Measurements from ENCODE around the gene MCMBP.
"Not testable (repeated sequence)": the region's sequence is repeated elsewhere in the genome, so short reads cannot be mapped to it uniquely, and the experiment has no call there.

Gene MCMBP

DNA sequence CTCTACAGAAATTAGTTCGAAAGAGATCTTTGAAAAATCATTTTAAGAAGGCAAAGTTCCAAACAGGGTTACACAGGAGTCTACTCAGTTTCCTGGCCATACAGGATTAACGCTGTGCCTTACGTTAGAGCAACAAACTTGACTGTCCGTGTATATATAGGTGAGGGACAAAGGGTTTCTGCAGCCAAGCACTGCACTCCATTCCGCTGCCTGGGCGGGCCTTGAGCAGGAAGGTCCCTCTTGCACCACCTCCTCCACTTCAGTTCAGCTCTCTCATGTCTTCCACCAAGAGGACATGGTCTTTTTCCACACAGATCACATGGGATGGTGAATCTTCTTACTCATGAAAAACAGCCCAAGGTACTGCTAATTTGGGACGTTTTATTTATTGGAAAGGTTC is 43.2 kb downstream of the MCMBP start:
- DNase-seq (ENCODE audit: low read depth): no peak

DNA sequence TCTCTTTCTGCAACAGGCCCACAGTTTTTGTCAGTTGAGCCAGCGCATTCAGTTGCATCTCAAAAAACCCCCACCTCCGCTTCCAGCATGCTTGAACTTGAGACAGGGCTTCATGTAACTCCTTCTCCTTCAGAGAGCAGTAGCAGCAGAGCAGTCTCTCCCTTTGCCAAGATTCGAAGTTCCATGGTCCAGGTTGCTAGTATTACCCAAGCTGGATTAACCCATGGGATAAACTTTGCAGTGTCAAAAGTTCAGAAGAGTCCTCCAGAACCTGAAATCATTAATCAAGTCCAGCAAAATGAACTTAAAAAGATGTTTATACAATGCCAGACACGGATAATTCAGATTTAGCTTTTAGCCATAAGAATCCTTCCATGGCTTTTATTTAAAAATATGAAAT is 45.2 kb downstream of the MCMBP start:
- no peak for DNase-seq (ENCODE audit: low read depth)

DNA sequence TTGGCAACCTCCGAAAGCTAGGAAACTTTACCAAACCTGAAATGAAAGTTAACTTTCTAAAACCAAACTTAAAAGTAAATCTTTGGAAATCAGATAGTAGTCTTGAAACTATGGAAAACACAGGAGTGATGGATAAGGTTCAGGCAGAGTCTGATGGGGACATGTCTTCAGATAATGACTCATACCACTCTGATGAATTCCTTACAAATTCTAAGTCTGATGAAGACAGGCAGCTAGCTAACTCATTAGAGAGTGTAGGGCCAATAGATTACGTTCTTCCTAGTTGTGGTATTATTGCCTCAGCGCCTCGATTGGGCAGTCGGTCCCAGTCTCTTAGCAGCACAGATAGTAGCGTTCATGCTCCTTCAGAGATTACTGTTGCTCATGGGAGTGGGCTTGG is 45.9 kb downstream of the MCMBP start:
- DNase-seq (ENCODE audit: low read depth): no peak

DNA sequence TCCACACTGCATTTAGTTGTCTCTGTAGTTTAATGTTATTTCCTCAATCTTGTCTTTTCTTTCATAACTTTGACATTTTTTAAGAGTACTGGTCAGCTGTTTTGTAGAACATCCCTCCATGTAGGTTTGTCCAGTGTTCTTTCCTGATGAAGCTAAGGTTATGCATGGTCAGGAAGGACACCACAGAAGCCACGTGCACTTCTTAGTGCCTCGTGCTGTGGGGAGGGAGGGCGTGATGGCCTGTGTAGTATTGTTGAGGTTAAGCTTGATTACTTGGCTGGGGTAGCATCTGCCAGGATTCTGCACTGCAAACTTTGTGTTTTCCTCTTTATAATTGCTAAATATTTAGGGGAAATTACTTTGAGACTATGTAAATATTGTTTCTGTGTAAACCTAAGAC is 48.3 kb downstream of the MCMBP start:
- no peak for DNase-seq (ENCODE audit: low read depth)

DNA sequence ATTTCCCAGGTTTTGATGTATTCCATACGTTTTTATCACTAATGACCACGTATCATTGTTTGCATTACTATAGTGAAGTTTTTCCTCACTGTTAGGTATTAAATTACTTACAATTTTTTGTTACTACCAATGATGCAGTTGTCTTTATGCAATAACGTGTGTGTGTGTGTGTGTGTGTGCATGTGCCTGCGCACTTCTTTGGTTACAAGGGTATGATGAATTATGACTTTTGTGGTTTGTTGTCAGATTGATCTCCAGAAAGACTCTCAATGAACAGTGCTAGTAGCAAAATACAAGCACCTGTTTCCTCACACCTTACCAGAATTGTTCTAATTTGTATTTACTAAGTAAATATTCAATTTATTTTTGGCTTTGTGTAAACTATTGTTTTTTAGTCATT is 51.5 kb downstream of the MCMBP start:
- DNase-seq (ENCODE audit: low read depth): no peak

DNA sequence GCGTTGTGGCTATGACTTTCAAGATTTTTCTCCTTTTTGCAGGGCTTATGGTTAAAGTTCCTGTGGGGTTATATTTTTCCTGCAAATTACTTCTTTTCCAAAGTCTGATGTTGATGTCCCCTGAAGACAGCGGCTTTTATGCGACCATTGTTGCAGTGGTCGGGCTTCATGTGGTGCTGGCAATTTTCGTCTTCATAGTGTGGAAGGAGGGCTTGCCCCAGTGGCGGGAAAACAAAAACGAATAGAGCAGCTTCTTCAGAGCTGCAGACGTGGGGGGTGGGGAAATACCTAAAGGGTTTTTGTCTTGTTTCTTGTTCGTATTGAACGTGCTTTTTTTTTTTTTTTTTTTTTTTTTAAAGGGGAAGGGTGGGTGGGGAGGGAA is 53.8 kb downstream of the MCMBP start:
- DNase-seq (ENCODE audit: low read depth): no peak

DNA sequence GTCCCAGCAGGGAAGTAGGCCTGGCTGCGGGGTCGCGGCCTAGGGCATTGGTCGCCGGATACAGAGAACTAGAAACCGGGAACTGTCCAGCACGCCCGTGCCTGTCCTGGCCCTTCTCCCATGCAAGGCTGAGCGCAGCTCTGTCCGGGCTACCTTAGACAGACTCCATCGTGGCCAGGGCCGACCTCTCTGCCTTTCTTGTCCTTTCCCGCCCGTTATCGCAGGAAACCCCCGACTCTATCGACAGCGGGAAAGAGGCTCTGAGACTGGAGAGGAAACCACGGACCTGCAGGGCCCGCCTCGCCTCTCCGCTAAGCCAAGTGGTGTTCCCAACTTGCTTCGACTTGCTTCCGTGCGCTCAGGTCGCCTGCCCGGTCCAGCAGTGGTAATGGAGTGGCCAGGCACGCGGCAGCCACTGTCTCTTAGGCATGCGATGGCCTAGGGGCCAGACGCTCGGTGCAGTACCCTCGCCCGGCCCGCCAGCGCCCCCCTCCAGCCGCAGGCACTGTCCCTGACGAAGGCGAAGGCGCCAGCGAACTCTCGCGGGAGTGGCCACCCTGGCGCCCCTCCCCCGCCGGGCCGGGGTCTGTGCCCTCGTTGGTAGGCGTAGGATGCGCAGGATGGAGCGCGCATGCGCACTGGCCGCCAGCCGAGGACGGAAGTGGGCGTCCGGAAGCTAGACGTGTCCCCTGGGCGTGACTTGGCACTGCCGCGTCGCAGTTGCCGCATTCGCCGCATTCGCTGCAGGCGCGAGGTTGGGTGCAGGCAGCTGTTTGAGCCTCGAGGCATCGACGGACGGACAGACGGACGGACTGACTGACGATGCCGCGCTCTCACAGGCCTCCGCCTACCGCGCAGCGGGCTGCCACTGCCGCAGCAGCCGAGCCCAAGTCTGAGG is 54.4 kb downstream of the MCMBP start:
- DNase-seq (ENCODE audit: low read depth): no peak

DNA sequence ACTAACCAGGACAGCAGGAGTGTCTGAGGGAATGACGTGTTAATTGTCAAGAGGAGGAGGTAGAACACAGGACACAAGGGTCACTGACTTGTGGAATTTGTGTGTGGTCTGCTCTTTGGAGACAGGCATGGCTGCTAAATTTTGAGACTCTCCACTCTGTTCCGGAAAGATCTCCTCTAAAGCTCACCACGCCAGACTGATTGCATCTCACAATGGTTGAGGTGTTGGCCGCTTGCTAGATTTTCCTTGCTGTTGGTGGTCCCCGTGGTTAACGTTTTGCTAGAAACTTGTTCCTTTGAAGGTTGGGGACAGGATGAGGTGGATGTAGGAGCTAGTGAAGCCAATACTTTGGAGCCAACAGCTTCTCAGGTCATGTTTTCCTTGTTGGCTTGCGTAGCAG is 57.0 kb downstream of the MCMBP start:
- no peak for DNase-seq (ENCODE audit: low read depth)

DNA sequence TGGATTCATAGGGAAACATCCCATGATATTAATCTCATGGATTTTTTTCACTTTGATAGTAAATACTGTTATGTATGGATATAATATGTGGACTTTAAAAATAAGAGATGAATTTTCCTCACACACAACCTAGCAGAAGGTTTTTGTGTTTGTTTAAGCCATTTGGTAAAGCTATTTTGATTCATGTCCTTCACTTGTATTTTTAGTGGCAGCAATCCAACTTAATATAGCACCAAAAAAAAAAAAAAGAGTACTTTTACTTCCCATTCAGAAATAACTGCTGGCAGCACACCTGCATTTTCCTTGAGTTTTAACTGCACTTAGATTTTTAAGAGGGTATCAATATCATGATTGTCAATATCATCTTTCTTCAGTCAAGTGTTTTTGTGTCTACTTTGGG is 60.0 kb downstream of the MCMBP start:
- DNase-seq (ENCODE audit: low read depth): no peak

DNA sequence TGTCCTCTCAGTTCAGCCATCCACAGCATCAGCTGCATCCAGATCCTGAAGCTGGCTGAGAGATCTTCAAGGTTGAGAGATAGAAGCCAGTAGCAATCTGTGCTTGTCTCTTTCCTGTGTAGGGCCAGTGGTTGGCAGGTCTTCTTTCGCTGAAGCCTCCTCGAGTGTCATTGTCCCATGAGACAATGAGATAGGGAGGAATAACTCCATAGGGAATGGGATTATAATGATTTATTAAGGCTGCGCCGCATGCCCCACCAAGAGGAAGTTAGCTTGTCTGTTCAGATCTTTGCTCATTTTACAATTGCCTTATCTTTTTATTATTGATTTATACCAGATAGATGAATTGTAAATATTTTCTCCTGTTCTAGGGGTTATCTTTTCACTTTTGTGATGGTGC is 61.5 kb downstream of the MCMBP start:
- no peak for DNase-seq (ENCODE audit: low read depth)

DNA sequence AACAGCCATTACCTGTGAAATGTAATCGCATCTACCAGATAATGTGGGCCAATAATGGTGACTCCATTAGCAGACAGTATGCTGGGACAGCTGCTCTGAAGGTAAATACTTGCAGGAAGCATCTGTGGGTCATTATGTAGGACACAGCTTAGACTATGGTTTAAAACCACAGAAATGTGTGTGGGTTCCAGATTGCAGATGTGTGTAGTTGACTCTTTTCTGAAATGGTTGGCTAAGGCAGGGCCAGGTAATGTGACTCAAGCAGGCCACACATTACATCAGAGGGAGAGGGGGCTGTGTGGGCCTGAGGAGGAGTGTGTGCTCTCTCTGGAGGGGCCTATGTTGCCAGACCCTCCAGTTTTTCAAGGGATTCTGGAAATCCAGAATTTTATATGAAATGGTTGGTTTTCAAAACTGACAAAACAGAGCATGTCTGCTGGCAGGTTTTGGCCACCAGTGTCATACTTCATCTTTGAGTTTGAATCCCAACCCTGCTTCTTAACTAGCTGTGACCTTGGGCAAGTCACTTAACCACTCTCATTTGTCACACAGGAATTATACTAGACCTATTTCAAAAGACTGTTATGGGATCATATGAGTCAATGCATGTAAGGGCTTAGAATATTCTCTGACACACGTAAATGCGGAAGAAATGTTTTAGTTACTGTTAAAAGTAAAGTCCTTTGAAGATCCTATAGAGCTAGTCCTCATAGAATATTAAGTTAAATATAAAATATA is 64.5 kb downstream of the MCMBP start:
- DNase-seq (ENCODE audit: low read depth): peak; percentile 91

DNA sequence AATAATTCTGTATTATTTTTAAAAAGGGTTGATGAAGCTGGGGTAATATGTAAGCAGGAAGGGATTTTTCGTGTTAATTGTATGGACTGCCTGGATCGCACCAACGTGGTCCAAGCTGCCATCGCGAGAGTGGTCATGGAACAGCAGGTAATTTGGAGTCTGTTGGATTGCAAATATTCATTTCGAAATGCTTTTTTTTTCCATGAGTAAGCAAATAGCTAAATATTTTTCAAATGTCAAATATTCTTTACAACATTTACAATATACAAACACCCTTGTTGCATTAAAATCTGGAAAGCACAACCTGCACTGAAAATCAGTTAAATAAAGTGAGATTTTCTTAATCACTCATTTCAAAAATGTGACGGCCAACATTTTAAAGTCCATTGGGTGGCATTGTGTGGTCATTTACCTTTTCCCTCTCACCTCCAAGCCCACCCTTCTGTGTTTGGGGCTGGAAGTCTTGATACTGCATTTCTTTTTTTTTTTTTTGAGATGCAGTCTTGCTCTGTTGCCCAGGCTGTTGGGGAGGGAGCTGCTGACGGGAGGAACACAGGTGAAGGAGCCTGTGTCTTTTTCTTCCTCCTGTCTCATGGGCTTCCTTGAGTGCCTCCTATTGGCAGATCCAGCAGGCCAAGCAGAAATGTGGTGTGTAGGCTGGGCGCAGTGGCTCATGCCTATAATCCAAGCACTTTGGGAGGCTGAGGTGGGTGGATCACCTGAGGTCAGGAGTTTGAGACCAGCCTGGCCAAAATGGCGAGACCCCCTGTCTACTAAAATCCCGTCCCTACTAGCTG is 66.1 kb downstream of the MCMBP start:
- no peak for DNase-seq (ENCODE audit: low read depth)

DNA sequence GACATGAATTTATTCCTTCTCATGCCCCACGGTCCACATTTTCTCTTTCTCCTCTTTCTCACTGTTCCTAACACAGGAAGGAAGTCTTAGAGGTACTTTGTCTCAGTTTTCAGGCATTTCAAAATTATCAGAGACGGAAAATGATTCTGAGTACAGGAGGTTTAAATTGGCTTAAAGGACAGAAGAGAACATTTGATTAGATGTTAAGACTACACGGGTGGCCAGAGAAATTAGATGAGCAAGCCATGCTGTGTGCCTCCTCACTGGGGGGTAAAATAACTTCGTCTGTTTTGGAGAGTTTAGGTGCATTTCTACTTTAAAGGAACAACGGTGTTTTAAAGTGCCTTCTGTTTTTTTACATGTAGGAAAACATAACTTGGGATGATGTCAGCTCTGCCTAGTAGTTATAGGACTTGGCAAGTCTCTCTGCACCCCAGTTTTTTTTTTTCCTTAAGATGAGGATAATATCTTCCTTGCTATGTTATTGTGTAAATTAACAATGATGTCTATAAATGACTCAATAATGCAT is 66.9 kb downstream of the MCMBP start:
- no peak for DNase-seq (ENCODE audit: low read depth)

DNA sequence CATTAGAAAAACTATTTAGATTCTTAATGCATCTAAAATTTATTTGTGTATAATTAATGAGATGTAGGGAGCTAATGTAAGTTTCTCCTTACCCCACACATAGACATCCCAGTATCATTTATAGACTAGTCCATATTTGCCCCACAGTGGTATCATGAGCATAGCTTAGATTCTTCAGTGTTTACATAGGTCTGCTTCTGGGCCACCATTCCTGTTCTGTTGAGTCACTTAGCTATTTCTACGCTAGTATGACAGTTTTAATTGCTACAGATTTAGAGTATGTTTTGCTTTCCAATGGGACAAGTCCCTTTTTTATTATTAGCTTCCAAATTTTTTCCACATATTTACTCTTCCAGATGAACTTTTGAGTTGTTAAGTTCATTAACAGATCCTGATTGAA is 69.4 kb downstream of the MCMBP start:
- no peak for DNase-seq (ENCODE audit: low read depth)

DNA sequence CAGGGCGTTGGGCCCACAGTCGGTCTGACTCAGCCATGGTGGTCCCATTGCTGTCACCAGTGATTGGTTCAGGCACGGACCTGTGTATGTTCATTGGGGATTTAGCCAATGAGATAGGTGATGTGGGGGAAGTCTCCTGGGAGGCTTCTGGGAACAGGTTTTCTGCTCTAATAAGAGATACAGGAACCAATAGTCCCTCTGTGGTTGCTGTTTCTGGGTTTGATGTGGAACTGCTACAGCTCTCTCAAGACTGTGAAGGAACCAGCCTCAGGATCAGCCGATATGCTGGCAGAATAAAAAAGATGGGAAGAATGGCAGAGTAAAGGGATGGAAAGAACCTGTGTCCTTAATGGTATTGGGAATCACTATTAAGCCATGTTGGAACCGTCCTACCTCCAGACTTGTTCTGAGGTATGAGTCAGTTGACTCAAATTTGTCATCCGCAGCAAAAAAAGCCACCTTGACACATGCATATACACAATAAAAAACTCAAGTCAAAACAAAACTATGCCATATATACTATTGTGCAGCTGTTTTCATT is 70.6 kb downstream of the MCMBP start:
- DNase-seq (ENCODE audit: low read depth): no peak

DNA sequence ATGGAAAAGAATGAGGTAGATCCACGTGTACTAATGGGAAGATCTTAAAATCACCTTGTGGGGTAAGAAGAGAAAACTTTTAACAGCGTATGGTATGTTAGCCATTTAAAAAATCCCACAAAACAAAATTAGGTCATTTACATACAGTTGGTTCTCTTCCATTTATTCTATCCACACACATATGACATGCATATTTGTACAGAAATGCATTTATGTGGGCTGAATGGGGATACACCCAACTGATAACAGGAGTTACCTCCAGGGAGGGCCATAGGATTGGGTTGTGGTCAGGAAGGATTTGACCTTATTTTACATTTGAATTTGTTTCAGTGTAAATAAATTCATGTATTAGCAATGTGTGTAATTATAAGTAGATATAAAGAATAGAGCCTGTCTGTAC is 71.5 kb downstream of the MCMBP start:
- no peak for DNase-seq (ENCODE audit: low read depth)

DNA sequence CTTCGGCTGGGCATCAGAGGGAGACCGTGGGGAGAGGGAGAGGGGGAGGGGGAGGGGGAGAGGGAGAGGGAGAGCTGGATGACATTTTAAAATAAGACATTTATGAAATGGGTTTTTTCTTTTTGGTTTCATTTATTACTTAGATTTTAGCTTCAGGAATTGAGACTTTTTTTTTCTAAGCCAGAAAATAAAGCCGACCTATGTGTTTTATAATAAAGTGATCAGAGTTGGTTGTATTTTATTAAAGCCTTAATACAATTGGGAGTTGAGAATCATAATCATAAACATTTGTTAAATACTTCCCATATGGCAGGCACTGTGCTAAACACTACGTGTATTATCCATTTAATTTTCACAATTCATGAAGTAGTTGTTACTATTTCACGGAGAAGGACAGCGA is 76.6 kb downstream of the MCMBP start:
- no peak for DNase-seq (ENCODE audit: low read depth)

DNA sequence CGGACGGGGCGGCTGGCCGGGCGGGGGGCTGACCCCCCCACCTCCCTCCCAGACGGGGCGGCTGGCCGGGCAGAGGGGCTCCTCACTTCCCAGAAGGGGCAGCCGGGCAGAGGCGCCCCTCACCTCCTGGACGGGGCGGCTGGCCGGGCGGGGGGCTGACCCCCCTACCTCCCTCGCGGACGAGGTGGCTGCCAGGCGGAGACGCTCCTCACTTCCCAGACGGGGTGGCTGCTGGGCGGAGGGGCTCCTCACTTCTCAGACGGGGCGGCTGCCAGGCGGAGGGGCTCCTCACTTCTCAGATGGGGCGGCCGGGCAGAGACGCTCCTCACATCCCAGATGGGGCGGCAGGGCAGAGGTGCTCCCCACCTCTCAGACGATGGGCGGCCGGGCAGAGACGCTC is 77.5 kb downstream of the MCMBP start:
- not testable (repeated sequence) for DNase-seq (ENCODE audit: low read depth)

DNA sequence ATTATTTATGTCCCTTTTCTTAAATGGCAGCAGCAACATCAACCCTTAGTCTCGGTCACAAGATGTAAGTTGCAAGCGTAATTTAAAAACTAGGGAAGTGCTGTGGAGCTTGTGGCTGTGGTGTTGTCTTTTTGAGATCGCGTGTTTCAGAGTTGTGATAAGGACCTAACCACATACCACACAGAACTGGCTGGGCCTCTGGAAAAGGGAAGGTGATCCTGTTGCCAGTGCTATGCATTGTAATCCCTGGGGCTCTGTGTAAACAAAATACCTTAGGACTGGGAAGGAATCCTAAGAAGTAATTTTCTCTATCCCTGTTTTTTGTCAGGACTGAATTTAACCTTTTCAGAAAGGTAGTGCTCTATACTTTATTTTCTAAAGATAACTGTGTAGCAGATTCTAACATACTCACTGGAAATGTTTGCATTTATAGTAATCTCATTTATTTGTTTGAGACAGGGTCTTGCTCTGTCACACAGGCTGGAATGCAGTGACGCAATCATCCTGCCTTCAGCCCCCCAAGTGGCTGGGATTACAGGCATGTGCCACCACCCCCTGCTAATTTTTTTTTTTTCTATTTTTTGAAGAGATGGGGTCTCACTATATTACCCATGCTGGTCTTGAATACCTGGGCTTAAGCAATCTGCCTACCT is 86.4 kb downstream of the MCMBP start:
- peak; percentile 56 for DNase-seq (ENCODE audit: low read depth)

DNA sequence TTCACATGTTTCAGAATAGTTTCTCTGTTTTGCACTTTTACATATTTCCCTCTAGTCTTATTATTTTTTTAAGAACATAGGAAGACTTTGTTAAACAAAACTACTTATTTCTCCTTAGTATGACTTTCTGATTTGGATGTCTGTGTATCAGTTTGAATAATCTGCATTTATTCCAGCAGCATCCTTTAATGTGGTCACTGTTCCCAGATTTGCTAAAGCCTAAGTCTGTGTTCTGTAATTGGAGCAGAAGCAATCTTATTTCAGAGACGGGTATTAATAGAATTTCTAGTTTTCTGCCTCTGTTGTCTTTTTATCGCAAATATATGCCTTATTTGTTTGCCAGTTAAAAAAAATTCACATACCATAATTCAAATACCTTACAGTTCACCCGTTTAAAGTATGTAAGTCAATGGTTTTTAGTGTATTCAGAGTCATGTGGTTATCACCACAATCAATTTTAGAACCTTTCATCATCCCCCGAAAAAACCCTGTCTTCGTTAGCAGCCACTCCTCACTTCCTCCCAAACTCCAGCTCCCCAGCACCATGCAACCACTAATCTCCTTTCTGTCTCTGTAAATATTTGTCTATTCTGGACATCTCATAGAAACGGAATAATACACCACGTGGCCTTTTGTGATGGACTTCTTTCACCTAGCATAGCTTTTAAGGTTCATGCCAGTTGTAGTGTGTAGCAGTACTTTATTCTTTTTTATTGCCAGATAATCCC is 88.1 kb downstream of the MCMBP start:
- no peak for DNase-seq (ENCODE audit: low read depth)

DNA sequence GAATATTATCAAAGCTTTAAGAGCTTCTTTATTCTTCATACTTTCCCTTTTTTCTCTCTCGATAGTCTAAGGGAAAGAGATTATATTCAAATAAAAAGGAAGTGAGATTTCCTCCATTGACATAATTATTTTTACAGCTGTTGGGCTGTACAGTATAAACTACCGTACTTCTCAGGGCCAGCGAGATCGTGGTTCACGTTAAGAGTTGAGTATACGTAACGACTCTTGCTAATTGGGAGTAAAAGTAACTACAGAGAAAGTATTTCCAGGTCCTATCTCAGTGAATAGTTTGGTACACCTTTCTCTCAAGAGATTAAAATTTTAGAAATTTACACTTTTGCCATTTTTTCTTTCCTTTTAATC is 89.0 kb downstream of the MCMBP start:
- DNase-seq (ENCODE audit: low read depth): no peak
